ENCODE measurements around the gene PXMP4.

Gene PXMP4

DNA sequence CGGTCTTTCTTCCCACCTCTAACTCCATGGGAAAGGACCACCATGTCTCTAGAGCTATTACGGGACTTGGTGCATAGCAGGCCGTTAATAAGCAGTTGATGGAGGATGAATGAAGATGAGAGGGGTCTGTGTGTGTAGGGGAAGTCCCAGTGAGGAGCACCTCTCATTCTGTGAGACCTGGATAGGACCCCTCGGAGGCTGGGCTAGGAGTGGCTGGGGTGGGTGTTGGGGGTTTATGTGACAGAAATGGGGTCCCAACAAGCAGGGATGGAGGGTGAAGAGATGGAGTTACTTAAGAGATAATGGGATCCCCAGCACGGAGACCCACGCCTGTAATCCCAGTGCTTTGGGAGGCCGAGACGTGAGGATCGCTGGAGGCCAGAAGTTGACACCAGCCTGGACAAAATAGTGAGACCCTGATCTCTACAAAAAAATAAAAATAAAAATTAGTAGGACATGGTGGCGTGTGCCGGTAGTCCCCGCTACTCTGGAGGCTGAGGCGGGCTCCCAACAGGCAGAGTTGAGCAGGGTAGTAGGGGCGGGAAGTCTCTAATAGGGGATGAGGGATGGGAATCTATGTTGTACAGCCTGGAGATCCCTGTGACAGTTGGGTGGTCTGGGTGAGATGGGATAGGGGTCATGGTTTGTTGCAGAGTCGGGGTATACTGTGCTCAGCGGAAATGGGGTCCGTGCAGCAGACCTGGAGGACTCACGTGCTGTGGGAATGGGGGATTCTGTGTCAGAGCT, 11.0 kb upstream of the PXMP4 start:
- DNase-seq = no peak

DNA sequence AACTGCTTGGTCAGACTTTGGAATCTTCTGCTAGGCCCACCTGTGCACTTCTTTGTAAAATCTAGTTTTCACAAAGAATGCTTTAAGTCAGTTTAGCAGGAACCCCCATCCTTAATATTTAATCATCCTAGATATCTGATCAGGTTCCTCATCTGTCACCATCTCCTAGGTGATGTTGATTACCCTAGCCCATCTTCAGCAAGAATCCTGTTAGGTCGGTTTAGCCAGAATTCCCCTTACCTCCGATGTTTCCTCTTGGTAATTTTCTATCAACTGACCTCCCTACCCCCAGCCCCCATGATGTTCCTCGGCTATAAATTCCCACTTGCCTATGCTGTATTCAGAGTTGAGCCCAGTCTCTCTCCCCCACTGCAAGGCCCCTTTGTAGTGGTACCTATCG, 9.0 kb upstream of the PXMP4 start:
- no peak for DNase-seq

DNA sequence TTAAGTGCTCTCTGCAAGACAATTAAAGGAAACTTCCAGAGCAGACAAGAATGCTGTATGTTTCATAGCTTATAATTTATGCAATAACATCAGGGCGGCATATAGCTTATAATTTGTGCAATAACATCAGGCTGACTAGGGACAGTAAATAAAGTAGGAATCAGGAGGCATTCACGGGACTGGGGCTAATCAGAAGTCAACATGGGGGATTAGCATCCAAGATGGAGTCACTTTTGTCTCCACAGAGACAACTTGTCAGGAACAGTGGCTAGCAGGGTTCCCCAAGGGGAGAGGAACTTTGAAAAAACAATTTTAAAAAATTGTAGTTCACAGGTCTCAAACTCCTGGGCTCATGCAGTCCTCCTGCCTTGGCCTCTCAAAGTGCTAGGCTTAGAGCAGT, 8.4 kb upstream of the PXMP4 start:
- DNase-seq = no peak

DNA sequence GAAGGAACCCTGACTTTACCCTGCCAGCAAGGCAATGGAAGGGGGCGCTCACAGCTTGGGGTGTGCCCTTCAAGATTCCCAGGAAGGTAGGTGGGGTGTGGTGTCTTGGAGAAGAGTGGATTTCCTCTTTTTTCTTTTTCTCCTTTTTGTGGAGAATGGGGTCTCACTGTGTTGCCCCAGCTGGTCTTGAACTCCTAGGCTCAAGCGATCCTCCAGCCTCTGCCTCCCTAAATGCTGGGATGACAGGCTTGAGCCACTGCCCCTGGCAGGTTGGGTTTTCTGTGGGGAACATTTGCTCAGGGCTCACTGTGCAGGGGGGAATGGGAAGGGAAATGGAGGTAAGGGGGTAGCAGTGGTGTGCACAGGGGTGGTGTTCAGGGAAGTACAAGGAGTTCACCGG, 7.7 kb upstream of the PXMP4 start:
- no peak for DNase-seq

DNA sequence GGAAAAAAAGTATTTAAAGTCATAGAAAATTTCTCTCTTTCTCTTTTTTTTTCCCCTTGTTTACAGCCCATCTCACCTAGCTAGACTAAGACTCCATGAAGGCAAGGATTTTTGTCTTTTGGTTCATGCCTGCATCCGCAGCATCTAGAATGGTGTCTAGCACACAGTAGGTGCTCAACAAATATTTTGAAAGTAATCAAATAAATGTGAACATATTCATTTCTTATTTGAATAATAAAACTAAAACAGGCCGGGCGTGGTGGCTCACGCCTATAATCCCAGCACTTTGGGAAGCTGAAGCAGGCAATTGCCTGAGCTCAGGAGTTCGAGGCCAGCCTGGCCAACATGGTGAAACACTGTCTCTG, 7.0 kb upstream of the PXMP4 start:
- no peak for DNase-seq

DNA sequence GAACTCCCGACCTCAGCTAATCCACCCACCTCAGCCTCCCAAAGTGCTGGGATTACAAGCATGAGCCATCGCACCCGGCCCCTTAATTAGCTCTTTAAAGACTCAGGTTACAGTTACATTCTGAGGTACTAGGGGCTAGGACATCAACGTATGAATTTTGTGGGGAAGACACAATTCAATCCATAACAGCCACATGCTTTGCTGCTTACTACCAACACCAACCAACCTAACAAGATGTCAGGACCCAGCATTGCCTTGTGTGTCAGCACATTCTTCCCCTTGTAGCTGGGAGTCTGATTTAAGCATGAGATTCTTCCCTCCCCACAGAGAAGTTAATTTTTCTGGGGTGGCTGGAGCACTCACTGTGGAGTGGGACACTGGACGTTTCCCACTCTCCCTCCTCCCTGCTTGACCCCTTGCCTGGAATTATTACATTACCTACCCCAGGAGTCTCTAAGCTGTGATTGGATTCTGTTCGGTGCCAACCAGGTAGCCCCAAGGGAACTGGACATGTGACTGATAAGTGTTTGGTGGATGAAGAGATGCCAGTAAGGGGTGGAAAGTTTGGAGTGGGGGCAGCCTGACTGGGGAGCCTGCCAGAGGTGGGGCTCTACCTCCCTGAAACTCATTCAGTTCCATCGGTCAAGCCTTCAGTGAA, 5.6 kb upstream of the PXMP4 start:
- no peak for DNase-seq

DNA sequence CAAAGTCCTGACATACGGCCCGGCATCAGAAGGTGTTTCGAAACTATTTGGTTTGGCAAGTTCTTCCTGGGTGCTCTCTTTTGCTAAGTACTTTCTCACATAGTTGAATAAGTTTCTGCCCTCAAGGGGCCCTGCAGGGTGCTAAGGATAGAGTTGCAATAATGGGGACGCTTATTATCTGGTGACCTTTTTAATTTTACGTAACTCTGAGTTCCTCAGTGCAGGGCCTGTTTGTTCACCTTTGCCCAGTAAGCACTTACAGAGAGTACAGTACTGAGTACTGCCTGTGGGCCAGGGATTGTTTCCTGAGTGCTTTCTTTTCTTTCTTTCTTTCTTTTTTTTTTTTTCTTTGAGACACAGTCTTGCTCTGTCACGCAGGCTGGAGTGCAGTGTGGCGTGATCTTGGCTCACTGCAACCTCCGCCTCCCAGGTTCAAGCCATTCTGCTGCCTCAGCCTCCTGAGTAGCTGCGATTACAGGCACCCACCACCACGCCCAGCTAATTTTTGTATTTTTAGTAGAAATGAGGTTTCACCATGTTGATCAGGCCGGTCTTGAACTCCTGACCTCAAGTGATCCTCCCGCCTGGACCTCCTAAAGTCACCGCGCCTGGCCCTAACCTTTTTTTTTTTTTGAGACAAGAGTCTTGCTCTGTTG, 4.5 kb upstream of the PXMP4 start:
- DNase-seq = peak; percentile 16

DNA sequence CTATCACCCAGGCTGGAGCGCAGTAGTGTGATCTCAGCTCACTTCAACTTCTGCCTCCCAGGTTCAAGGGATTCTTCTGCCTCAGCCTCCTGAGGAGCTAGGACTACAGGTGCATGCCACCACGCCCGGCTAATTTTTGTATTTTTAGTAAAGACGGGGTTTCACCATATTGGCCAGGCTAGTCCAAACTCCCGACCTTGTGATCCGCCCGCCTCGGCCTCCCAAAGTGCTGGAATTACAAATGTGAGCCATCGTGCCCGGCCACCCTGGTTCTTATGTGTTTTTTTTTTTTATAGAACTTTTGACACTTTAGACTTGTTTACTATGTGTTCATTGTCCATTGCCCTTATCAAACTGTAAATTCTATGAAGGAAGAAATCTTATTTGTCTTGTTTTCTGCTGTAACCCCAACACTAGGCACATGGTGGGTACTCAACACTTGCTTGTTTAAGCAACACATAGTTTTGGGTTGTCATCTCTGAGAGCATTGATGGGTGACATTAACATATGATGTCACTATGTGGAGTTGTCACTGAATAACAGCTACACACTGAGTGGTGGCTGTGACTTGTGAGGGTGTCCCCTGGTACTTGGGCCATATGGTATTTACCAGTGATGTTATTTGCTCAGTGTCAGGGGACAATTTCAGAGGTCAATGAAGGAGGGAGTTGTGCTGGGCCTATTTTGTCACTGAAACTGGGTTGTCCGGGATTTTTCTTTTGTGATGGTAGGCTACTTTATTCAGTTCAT, 1.5 kb upstream of the PXMP4 start:
- DNase-seq = no peak

DNA sequence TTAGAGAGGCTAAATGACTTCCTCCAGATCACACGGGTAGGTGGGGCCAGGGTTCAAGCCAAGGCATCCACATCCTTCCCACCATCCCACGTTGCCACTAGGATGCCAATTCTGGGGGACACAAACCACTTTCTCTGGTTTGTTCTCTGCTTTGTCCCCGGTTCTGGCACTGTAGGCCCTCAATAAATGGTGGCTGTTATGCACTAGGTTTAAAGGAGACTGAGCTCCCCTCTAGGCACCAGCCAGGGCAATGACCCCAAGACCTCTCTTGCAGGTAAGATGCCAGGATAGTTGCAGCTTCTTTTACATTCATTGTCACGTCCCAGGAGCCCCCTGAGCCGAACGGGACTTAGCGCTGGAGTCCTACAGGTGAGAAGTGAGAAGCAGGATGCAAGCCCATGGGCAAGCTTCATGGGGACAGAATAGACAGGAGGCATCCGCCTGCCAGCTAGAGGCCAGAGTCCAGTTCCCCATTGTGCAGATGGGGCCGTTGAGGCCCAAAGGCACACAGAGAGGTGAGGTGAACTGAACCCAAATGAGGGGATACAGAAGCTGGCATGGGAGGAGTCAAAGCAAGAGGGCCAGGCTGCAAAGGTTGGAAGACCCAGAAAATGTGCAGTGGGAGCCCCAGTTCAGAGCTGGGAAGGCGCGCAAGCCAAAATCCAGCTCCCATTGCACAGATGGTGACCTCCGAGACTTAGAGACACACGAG, 677 bp downstream of the PXMP4 start:
- no peak for DNase-seq

DNA sequence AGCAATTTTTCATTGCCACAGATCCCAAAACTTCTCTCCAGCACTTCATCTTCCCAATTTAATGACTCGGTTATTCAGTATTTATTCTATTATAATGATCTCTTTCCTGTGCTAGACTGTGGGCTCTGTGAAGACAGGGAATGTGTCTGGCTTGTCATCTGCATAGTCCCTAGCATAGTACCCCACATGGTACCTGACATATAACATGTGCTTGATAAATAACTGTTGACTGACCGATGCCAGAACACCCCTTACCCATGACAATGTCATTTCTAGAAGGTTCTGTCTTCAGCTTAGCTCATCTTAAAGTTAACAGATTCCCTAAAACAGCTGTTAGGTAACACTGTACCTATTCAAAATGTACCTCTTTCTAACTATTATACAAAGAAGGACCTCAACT, 3.6 kb downstream of the PXMP4 start:
- DNase-seq = no peak

DNA sequence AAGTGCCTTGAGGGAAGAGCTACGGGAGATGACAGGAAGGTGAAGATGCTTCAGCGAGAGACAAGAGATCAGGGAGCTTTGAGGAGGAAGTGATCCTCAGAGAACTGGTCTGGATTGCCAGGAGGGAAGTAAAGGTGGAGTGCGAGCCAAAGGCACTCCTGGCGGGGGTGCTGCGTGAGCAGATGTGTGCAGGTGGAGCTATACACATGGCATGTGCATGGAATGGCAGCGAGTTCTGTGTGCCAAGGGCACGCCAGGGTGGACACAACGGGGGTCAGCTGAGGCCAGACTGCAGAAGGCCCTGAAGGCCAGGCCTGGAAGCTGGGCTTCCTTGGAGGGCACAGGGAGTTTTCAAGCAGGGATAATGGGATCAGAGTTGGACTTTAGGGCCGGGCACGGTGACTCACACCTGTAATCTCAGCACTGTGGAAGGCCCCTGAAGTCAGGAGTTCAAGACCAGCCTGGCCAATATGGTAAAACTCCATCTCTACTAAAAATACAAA, 6.2 kb downstream of the PXMP4 start:
- no peak for DNase-seq

DNA sequence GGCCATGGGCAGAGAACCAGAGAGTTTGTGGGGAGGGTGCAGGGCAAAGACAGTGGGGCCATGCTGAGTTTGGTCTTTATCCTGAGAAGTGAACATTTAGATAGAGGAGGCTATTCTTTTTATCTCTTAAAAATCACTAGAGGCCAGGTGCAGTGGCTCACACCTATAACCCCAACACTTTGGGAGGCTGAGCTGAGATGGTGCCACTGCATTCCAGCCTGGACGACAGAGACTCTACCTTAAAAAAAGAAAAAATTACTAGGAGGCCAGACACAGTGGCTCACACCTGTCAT, 8.7 kb downstream of the PXMP4 start:
- DNase-seq = no peak

DNA sequence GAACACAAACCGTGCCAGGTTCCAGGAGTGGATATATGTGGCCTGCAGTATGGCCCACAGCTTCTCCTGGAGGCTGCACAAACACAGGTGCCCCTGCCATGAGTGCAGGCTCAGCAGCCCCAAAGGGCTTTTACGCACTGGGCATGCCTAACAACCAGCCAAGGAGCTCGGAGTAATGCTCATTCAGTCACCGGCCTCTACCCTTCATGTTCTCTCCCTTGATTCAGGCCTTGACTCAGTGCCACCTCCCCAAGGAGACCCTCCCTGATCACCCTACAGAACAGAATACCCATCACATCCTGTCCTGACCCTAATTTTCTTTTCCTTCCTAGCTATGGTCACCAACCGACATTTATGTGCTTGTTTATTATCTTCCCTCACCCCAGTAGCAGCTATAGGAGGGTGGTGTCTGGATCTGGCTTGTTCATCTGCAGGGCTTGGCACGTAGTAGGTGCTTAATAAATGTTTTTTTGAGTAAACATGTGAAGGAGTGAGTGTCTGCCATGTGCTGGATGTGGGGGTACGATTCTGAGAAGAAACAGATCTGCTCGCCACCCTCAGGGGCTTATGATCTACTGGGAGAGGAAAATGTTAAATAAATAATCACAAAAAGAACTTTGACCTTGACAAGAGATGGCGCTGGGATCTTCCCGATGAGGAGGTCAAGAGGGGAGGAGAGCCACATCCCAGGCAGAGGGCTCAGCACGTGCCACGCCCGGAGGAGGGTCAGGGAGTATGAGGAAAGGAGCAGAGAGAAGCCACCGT, 9.2 kb downstream of the PXMP4 start:
- no peak for DNase-seq

DNA sequence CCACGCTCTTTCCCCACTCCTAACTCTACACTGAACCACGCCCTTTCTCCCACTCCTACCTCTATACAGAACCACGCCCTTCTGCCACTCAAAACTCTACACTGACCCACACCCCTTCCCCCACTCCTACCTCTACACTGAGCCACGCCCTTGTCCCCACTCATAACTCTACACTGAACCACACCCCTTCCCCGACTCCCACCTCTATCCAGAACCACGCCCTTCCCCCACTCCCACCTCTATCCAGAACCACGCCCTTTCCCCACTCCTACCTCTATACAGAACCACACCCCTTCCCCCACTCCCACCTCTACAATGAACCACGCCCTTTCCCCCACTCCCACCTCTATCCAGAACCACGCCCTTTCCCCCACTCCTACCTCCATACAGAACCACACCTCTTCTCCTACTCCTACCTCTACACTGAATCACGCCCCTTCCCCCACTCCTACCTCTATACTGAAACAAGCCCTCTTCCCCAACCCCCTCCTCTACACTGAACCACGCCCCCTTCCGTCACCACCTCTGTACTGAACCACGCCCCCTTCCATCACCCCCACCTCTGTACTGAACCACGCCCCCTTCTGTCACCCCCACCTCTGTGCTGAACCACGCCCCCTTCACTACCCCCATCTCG, 10.1 kb downstream of the PXMP4 start:
- no peak for DNase-seq

DNA sequence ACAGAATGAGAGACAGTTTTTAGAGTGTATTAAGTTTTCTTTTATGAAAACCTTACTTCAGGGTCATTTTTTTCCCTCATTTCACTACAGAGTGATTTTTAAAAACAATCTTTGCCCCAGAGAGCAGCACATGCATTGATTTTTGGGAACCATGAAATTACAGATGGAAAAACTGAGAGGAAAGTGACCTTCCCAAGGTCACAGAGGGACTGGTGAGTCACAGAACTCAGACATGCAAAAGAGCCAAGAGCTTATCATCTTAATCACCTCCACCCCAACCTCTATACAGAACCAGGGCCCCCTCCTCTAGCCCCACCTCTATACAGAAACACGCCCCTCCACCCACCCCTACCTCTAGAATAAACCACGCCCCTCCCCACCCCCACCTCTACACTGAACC, 10.7 kb downstream of the PXMP4 start:
- DNase-seq = no peak

DNA sequence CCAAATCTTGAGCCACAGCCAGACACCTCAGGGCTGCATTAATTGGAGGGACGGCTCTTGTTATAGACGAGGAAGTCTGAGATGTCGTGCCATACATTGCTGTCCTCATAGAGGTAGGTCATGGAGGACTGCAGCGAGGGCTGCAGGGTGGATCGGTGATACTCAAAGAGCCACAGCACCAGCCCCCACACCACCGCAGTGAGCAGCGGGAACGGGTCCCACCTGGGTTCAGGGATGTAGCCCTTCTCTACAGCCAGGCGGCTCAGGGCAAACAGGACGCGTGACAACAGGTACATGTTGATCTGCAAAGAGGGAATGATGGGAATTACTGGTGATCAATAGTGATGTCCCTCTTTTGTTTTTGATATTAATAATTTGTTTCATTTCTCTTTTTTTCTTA, 12.4 kb downstream of the PXMP4 start:
- no peak for DNase-seq

DNA sequence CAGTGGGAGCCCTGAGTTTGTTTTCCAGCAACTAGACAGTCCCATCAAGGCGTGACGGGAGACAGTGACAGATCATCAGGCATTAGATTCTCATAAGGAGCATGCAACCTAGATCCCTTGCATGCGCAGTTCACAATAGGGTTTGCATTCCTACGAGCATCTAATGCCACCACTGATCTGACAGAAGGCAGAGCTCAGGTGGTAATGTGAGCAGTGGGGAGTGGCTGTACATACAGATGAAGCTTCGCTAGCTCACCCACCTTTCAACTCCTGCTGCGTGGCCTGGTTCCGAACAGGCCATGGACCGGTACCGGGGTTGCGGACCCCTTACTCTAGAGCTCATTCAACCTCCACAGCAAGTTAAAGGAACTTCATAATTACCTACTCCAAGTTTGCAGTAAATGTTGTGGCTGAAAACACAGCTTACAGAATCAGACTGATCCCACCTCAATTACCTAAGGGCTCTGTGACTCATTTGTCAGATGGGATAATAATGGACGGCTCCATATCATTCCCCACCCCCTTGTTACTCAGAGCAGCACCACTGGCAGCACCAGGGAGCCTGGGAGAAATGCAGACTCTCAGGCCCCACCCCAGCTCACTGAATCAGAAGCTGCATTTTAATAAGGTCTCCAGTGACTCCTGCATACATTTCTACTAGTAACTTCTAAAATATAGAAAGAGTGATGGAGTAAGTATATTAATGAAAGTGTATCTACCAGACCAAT, 15.7 kb downstream of the PXMP4 start:
- no peak for DNase-seq

DNA sequence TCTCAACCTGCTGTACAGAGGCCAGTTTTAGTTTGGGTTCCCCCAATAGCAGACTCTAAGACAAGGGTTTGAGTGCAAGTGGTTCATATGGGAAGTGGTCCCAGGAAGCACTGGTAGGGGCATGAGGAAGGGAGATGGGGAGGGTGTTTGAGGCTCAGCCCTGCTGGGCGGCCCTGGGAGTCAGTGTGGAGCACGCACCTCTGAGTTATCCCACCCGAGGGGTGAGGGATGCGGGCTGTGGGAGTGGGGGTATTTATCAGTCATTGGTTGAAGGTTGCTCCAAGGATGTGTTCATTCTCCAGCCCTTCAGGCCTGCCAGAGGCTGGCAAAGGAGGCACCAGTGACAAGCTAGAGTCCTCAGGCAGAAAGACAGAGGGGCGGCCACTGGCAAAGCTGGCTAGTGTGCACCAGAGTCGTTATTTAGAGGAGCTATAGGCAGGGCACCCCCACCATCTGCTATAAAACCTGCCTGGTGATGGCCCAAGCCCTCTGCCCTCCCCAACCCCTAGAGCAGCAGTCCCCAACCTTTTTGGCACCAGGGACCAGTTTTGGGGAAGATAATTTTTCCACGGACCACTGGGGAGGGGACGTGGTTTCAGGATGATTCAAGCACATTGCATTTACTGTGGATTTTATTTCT, 16.5 kb downstream of the PXMP4 start:
- DNase-seq = no peak

DNA sequence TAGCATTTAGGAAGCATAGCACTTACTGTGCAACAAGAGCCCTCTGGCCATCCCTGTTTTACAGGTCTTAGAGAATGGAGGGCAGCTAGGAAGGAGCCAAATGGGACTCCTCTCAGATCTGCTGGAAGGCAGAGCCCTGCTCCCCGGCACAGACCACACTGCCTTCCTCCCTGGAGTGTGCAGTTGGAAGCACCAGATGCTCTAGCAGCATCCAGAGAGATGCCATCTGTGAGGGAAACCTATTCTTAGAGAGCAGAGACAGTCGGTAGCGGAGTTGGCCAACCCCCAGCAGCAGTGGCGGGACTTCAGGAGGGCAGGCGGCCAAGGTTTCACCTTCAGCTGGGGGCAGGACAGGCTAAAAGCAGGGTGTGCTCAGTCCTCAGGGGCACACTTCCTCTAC, 17.2 kb downstream of the PXMP4 start:
- DNase-seq = no peak

DNA sequence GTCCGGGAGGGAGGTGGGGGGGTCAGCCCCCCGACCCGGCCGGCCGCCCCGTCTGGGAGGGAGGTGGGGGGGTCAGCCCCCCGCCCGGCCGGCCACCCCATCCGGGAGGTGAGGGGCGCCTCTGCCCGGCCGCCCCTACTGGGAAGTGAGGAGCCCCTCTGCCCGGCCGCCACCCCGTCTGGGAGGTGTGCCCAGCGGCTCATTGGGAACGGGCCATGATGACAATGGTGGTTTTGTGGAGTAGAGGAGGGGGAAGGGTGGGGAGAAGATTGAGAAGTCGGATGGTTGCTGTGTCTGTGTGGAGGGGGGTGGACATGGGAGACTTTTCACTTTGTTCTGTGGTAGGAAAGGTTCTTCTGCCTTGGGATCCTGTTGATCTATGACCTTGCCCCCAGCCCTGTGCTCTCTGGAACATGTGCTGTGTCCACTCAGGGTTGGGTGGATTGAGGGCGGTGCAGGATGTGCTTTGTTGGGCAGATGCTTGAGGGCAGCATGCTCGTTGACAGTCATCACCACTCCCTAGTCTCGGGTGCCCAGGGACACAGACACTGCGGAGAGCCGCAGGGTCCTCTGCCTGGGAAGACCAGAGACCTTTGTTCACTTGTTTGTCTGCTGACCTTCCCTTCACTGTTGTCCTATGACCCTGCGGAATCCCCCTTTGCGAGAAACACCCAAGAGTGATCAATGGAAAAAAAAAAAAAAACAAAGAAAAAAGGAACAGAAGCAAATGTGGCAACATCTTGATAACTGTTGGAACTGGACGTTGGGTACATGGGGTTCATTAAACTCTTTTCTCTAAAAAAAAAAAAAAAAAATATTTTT, 18.3 kb downstream of the PXMP4 start:
- no peak for DNase-seq
